ENCODE data around the gene PPIP5K1.

PPIP5K1 gene

DNA sequence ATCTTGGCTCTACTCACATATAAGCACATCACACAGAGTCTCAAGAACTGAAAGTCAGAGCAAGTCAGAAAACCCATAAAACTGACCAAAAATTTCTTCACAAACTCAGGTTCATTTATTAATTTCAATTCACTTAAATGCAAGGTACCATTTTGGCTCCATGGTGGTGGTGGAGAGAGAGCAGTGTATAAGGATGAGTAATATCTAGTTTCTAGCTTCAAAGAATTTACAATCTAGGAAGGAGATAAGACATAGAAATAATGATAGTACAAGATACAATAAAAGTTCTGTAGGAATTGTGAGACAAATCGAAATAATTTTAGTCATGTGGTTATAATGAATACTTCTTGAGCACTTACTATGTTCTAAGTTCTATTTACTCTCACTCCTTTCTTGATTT lies 90.4 kb downstream of the PPIP5K1 start:
- no peak for ATAC-seq
- TF ChIP-seq ESRRG (CRISPR knock-in tag; IDR thresholded peaks at IDR 0.05) (no peak), ZNF8 (CRISPR knock-in tag; IDR thresholded peaks at IDR 0.05) (no peak), ISL1 (CRISPR knock-in tag; IDR thresholded peaks at IDR 0.05) (no peak), GLIS3 (CRISPR knock-in tag; IDR thresholded peaks at IDR 0.05) (no peak), OSR1 (CRISPR knock-in tag; IDR thresholded peaks at IDR 0.05) (no peak), SNAI2 (CRISPR knock-in tag; IDR thresholded peaks at IDR 0.05) (no peak), ZNF70 (CRISPR knock-in tag; IDR thresholded peaks at IDR 0.05) (no peak)
- TF ChIP-seq, protein P1, sequence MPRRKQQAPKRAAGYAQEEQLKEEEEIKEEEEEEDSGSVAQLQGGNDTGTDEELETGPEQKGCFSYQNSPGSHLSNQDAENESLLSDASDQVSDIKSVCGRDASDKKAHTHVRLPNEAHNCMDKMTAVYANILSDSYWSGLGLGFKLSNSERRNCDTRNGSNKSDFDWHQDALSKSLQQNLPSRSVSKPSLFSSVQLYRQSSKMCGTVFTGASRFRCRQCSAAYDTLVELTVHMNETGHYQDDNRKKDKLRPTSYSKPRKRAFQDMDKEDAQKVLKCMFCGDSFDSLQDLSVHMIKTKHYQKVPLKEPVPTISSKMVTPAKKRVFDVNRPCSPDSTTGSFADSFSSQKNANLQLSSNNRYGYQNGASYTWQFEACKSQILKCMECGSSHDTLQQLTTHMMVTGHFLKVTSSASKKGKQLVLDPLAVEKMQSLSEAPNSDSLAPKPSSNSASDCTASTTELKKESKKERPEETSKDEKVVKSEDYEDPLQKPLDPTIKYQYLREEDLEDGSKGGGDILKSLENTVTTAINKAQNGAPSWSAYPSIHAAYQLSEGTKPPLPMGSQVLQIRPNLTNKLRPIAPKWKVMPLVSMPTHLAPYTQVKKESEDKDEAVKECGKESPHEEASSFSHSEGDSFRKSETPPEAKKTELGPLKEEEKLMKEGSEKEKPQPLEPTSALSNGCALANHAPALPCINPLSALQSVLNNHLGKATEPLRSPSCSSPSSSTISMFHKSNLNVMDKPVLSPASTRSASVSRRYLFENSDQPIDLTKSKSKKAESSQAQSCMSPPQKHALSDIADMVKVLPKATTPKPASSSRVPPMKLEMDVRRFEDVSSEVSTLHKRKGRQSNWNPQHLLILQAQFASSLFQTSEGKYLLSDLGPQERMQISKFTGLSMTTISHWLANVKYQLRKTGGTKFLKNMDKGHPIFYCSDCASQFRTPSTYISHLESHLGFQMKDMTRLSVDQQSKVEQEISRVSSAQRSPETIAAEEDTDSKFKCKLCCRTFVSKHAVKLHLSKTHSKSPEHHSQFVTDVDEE (CRISPR knock-in tag; IDR thresholded peaks at IDR 0.05), result no peak

DNA sequence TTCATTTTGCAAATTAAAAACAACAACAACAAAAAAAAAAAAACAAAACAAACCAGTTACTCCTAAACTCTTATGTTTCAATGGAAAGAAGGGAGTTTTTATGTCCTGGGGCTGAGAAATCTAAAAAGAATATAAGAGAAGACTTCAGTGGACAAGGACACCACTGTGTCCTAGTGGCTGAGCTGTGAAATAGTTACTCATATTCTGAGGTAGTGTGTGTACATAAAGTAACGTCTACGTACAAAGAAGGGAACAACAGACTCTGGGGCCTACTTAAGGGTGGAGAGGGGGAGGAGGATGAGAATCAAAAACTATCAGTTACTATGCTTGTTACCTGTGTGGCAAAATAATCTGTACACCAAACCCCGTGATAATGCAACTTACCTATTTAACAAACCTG lies 91.0 kb downstream of the PPIP5K1 start:
- no peak for TF ChIP-seq TCF4 (CRISPR knock-in tag; IDR thresholded peaks at IDR 0.05; ENCODE audit: borderline replicate concordance)
- TF ChIP-seq PPARA (CRISPR knock-in tag; IDR thresholded peaks at IDR 0.05; ENCODE audit: borderline replicate concordance), result no peak
- no peak for TF ChIP-seq ZC3H10 (CRISPR knock-in tag; IDR thresholded peaks at IDR 0.05)
- TF ChIP-seq, protein P2, sequence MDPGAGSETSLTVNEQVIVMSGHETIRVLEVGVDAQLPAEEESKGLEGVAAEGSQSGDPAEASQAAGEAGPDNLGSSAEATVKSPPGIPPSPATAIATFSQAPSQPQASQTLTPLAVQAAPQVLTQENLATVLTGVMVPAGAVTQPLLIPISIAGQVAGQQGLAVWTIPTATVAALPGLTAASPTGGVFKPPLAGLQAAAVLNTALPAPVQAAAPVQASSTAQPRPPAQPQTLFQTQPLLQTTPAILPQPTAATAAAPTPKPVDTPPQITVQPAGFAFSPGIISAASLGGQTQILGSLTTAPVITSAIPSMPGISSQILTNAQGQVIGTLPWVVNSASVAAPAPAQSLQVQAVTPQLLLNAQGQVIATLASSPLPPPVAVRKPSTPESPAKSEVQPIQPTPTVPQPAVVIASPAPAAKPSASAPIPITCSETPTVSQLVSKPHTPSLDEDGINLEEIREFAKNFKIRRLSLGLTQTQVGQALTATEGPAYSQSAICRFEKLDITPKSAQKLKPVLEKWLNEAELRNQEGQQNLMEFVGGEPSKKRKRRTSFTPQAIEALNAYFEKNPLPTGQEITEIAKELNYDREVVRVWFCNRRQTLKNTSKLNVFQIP (CRISPR knock-in tag; IDR thresholded peaks at IDR 0.05; ENCODE audit: borderline replicate concordance, low read depth), result no peak
- TF ChIP-seq ZFP3 (CRISPR knock-in tag; IDR thresholded peaks at IDR 0.05), result no peak
- no peak for TF ChIP-seq ZNF565 (CRISPR knock-in tag; conservative IDR thresholded peaks at IDR 0.05; ENCODE audit: low read depth)
- no peak for TF ChIP-seq OSR1 (CRISPR knock-in tag; IDR thresholded peaks at IDR 0.05)
- TF ChIP-seq CSDC2 (CRISPR knock-in tag; IDR thresholded peaks at IDR 0.05), result no peak
- TF ChIP-seq, protein P3, sequence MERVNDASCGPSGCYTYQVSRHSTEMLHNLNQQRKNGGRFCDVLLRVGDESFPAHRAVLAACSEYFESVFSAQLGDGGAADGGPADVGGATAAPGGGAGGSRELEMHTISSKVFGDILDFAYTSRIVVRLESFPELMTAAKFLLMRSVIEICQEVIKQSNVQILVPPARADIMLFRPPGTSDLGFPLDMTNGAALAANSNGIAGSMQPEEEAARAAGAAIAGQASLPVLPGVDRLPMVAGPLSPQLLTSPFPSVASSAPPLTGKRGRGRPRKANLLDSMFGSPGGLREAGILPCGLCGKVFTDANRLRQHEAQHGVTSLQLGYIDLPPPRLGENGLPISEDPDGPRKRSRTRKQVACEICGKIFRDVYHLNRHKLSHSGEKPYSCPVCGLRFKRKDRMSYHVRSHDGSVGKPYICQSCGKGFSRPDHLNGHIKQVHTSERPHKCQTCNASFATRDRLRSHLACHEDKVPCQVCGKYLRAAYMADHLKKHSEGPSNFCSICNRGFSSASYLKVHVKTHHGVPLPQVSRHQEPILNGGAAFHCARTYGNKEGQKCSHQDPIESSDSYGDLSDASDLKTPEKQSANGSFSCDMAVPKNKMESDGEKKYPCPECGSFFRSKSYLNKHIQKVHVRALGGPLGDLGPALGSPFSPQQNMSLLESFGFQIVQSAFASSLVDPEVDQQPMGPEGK (CRISPR knock-in tag; IDR thresholded peaks at IDR 0.05; ENCODE audit: borderline replicate concordance), result no peak
- TF ChIP-seq ESRRG (CRISPR knock-in tag; IDR thresholded peaks at IDR 0.05), result no peak
- TF ChIP-seq GLIS3 (CRISPR knock-in tag; IDR thresholded peaks at IDR 0.05), result no peak
- TF ChIP-seq, protein P4, sequence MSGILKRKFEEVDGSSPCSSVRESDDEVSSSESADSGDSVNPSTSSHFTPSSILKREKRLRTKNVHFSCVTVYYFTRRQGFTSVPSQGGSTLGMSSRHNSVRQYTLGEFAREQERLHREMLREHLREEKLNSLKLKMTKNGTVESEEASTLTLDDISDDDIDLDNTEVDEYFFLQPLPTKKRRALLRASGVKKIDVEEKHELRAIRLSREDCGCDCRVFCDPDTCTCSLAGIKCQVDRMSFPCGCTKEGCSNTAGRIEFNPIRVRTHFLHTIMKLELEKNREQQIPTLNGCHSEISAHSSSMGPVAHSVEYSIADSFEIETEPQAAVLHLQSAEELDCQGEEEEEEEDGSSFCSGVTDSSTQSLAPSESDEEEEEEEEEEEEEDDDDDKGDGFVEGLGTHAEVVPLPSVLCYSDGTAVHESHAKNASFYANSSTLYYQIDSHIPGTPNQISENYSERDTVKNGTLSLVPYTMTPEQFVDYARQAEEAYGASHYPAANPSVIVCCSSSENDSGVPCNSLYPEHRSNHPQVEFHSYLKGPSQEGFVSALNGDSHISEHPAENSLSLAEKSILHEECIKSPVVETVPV (CRISPR knock-in tag; IDR thresholded peaks at IDR 0.05), result no peak
- TF ChIP-seq TOX (CRISPR knock-in tag; IDR thresholded peaks at IDR 0.05; ENCODE audit: borderline replicate concordance), result no peak
- no peak for TF ChIP-seq RARB (CRISPR knock-in tag; IDR thresholded peaks at IDR 0.05)
- TF ChIP-seq ZFP30 (CRISPR knock-in tag; IDR thresholded peaks at IDR 0.05), result no peak
- no peak for TF ChIP-seq BACH2 (CRISPR knock-in tag; IDR thresholded peaks at IDR 0.05; ENCODE audit: borderline replicate concordance)
- no peak for ATAC-seq

DNA sequence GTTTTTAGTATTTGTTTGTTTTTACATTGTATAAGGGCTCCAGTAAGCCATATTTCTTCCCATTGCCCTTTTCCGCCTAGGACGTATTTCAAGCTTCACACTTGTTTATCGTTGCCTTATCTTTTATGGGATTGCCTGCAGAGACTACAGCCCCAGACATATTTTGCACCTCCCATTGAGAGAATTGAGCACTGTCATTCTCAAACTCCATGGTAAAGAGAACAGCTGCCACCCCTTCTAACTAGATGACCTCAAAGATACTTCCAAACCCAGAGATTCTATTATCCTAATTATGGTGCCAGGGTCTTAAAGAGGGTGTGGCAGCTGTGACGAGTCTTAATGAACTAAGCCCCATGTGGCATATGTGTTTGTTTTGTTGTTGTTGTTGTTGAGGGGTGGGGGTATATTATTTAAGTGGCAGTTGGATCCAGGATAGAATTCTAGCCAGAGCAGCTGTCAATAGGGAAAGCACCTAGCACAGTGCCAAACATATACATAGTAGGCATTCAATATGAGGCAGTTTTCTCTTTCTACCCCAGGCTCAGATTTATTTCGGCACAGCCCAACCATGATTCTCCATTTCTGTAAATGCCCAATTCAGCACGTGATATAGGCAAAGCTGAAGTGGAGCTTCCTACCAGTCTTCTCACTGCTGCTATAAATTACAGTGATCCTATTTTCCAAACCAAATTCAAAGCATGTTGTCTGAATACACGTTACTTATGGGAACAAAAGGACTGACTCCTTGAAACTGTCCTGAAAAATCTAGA lies 96.1 kb downstream of the PPIP5K1 start:
- ATAC-seq, result no peak

More for the DNA sequence above, 96.1 kb downstream of the PPIP5K1 start:
- TF ChIP-seq ARNTL (CRISPR knock-in tag; IDR thresholded peaks at IDR 0.05; ENCODE audit: borderline replicate concordance, low read depth), result no peak
- no peak for TF ChIP-seq ZC3H10 (CRISPR knock-in tag; IDR thresholded peaks at IDR 0.05)
- TF ChIP-seq ZFP30 (CRISPR knock-in tag; IDR thresholded peaks at IDR 0.05), result no peak
- no peak for TF ChIP-seq TOX (CRISPR knock-in tag; IDR thresholded peaks at IDR 0.05; ENCODE audit: borderline replicate concordance)
- TF ChIP-seq, protein P1 (CRISPR knock-in tag; IDR thresholded peaks at IDR 0.05), result no peak
- TF ChIP-seq BACH2 (CRISPR knock-in tag; IDR thresholded peaks at IDR 0.05; ENCODE audit: borderline replicate concordance), result no peak
- no peak for TF ChIP-seq GLIS3 (CRISPR knock-in tag; IDR thresholded peaks at IDR 0.05)
